ENCODE measurements around the gene CALD1.
A peak's percentile ranks its signal among the peaks of the same experiment; 100 is the strongest.

CALD1 gene

DNA sequence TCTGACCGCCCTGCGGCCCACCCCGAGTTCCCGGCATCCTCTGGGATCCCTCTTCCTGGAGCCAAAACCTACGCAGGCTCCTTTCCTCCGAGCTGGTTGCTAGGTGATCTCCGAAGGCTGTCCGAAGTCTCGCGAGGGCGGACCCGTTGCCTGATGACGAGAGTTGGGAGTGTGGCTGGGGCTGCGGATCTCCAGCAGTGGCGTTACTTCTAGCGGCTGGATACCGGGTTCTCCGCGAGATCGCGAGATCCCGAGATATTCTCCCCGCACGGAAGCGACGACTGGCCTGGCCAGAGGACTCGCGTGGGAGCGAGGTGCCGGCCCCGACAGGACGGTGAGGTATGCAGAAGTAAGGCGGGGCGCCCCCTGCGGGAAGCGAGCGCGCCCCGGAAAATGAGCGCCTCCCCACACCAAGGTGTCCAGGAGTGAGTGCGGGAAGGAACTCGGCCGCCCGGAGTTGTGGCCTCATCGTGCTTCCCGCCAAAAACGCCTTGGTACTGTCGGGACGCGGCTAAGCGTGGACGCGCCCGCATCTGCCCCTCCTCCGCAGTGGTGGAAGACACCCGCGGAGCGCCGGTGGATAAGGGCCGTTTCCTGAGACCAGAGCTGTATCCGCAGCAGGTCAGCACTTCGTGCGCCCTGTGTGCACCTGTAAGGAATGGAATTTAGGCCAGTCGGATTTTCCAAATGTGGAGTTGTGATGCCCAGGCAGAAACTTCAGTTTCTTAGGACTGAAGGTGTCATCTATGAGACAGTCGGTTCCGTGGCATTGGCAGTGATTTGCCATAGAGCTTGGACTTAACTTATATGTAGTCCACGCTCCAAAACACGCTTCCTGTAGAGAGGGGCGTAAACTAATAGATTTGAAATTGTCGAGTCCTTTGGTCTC lies 207.2 kb downstream of the CALD1 start, which contains the start of gene AGBL3:
AGBL3 (plus strand) TSS at position 146 of the 889 bp plus-strand sequence. CDS start 1,426 bp downstream, outside the sequence.
- H3K4me1 ChIP-seq (ENCODE audit: control insufficient read depth, insufficient read depth, low read length) = no peaks in the 10 kb centered on the region
- 1% methylated on average over 70 of the region's 70 CpGs for WGBS, 2 experiments
- no peaks in the 10 kb centered on the region for H3K36me3 ChIP-seq (ENCODE audit: control insufficient read depth, insufficient read depth, low read length)
- no peaks in the 10 kb centered on the region for H3K9me3 ChIP-seq (ENCODE audit: control insufficient read depth, low read length)
- H3K4me3 ChIP-seq (ENCODE audit: insufficient read depth, low read depth, low read length) = peak within 1 kb of the TSS; percentile 80
- H3K27me3 ChIP-seq (ENCODE audit: control insufficient read depth, insufficient read depth, low read length, poor library complexity, severe bottlenecking) = no peaks in the 10 kb centered on the region
- peak within 1 kb of the TSS; percentile 77 for H3K27ac ChIP-seq (ENCODE audit: insufficient read depth, low read depth, low read length, poor library complexity, severe bottlenecking)

DNA sequence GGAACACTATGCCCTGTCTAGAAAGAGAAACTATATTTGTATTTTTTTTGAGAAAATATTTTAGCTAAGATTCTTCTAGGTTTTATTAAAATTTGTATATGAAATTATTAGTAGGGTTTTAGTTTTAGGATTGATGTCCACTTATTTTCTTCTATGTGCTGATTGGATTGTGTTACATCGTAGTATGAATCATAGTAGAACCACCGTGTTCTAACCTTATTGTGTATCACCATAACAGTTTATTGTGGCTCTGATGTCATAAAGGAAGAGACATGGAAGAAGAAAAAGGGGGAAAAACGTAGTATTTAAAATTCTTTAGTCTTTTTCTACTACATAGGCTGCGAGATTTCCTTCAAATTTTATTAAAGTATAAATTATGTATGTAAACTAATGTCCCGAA lies 208.7 kb downstream of the CALD1 start:
- H3K9me3 ChIP-seq (ENCODE audit: control insufficient read depth, low read length) = no peaks in the 10 kb centered on the region
- H3K4me3 ChIP-seq (ENCODE audit: insufficient read depth, low read depth, low read length) = no peak overlapping the region
- no peaks in the 10 kb centered on the region for H3K27me3 ChIP-seq (ENCODE audit: control insufficient read depth, insufficient read depth, low read length, poor library complexity, severe bottlenecking)
- no peaks in the 10 kb centered on the region for H3K4me1 ChIP-seq (ENCODE audit: control insufficient read depth, insufficient read depth, low read length)
- WGBS, 2 experiments = 96 to 100% methylated on average over 1 to 4 of the region's 5 CpGs
- no peak overlapping the region for H3K27ac ChIP-seq (ENCODE audit: insufficient read depth, low read depth, low read length, poor library complexity, severe bottlenecking)
- H3K36me3 ChIP-seq (ENCODE audit: control insufficient read depth, insufficient read depth, low read length) = peaks cover 4% of the 10 kb centered on the region

DNA sequence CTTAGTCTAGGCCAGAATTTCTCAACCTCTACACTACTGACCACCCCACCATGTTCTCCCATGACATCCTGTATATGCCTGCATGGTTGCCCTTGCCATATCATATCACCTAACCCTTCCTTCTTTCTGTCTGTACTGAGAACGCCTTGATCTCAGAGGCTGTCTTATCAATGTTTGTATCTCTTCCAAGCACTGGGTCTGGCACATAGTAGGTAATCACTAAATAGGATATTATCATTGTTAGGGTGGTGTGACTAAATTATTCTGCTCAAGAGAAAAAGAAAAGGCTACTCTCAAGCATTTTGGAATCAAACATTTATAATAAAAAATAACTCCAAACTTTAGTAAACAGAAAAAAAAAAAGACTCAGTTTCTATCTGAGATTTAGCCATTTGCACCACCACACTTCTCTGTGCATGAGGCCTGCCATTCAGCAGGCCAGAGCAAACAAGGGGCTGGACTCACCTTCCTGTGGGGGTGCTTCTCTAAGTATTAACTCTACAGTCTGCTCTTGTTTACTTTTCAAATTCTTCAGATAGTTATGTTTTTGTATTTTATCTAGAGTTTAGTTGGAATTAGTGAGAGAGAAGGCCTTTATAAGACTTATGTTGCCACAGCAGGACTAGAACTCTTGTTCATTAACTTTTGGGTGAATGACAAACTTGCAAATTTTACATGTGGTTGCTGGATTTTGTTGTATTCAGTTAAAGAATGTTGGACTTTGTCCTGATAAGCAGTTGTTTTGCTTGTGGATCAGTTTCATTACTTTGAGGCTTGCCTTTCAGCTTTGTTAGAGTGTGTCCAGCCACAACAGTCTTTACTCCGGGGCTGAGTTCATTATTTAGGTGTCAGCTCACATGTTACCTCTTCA lies 212.3 kb downstream of the CALD1 start:
- WGBS, 2 experiments = 84% methylated on average over 2 of the region's 2 CpGs
- H3K36me3 ChIP-seq (ENCODE audit: control insufficient read depth, insufficient read depth, low read length) = peaks cover 9% of the 10 kb centered on the region
- H3K9me3 ChIP-seq (ENCODE audit: control insufficient read depth, low read length) = no peaks in the 10 kb centered on the region
- no peaks in the 10 kb centered on the region for H3K27me3 ChIP-seq (ENCODE audit: control insufficient read depth, insufficient read depth, low read length, poor library complexity, severe bottlenecking)
- H3K4me3 ChIP-seq (ENCODE audit: insufficient read depth, low read depth, low read length) = no peak overlapping the region
- no peak overlapping the region for H3K27ac ChIP-seq (ENCODE audit: insufficient read depth, low read depth, low read length, poor library complexity, severe bottlenecking)
- H3K4me1 ChIP-seq (ENCODE audit: control insufficient read depth, insufficient read depth, low read length) = no peaks in the 10 kb centered on the region

DNA sequence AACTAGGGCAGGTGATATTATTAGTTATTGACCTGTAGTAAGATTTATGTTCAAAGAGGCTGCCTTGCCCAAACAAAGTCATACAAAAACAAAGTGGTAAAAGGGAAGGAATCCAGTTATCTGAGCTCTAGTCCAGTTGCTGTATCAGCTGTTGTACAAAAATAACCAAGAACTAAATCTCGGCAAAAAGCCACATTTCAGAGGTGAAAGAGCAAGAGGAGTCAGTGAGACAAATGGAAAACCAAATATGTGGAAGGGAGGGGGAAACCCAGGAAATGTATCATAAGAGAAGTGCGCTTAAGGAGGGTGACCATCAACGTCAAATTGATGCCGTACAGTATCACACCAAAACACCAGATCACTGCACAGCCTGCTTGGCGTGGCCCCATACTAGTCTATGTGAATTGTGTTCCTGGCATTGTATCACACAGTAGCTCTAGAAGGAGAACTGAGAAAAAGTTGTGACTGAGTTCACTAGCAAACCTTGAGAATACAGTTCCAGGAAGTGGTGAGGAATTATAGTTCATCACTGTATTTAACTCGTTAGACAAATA lies 213.3 kb downstream of the CALD1 start:
- no peak overlapping the region for H3K4me3 ChIP-seq (ENCODE audit: insufficient read depth, low read depth, low read length)
- H3K36me3 ChIP-seq (ENCODE audit: control insufficient read depth, insufficient read depth, low read length) = peaks cover 9% of the 10 kb centered on the region
- WGBS, 2 experiments = 90 to 97% methylated on average over 6 of the region's 6 CpGs
- no peaks in the 10 kb centered on the region for H3K9me3 ChIP-seq (ENCODE audit: control insufficient read depth, low read length)
- H3K4me1 ChIP-seq (ENCODE audit: control insufficient read depth, insufficient read depth, low read length) = no peaks in the 10 kb centered on the region
- no peak overlapping the region for H3K27ac ChIP-seq (ENCODE audit: insufficient read depth, low read depth, low read length, poor library complexity, severe bottlenecking)
- no peaks in the 10 kb centered on the region for H3K27me3 ChIP-seq (ENCODE audit: control insufficient read depth, insufficient read depth, low read length, poor library complexity, severe bottlenecking)

DNA sequence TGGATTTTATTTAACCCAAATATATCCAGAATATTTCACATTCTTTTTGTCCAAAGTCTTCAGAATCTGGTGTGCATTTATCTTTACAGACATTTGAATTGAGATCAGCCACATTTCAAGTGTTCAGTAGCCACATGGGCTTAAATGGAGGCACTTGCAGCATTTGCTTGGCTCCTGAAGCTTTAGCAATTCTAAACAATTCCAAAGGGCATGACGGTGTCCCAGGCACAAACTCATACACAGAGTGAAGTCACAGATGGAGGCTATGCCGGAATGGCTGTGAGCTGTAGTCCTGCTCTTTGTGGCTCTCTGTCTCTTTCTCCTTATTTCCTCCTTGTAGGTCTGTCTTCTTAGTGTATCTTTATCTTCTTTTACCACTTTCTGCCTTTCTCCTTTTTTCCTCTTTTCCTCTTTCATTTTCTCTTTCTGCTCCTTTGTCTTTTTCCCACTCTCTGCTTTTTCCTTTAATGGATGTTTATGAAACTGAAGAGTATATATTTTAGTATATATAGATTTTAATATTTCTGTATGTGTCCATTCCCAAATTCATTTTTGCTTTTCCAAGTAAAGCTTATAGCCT lies 214.5 kb downstream of the CALD1 start:
- no peak overlapping the region for H3K4me3 ChIP-seq (ENCODE audit: insufficient read depth, low read depth, low read length)
- 91 to 98% methylated on average over 2 of the region's 2 CpGs for WGBS, 2 experiments
- no peaks in the 10 kb centered on the region for H3K4me1 ChIP-seq (ENCODE audit: control insufficient read depth, insufficient read depth, low read length)
- H3K9me3 ChIP-seq (ENCODE audit: control insufficient read depth, low read length) = no peaks in the 10 kb centered on the region
- H3K27ac ChIP-seq (ENCODE audit: insufficient read depth, low read depth, low read length, poor library complexity, severe bottlenecking) = no peak overlapping the region
- H3K27me3 ChIP-seq (ENCODE audit: control insufficient read depth, insufficient read depth, low read length, poor library complexity, severe bottlenecking) = no peaks in the 10 kb centered on the region
- H3K36me3 ChIP-seq (ENCODE audit: control insufficient read depth, insufficient read depth, low read length) = peaks cover 9% of the 10 kb centered on the region

DNA sequence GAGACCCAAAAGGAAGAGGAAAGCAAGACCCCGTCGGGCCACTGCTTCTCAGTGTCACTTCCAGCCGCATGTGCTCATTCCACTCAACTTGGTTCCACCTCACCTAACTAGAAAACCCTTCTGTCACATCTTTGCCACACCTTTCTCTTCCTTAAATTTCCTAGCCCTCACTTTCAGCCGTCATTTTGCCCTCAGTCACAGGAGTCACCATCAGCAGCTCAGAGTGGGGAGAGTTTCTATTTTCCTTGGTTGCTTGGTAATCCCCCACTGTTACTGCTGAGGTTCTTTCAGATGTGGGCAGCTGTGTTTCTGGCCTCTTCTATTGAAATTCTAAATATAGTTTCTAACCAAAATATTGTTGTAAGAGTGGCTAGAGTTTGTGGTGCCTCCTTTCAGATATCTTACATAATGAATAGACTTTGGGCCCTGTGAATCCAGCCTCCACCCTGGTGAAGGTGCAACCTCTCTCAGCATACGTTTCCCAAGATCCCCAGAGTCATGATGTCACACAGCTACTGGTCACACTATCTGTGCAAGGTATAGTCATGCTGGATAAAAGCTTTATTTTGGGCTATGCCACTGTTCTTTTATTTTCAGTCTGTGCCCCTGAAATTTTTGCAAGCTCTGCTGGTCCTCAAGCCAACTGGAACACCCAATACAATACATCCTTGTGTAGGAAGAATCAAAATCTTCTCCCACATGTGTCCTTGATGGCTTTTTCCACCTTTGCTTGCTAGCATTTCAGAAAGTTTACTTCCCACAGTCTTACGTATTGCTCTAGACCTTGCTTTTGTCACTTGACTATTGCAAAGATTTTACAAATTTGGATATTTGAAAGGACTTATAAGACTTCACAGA lies 216.0 kb downstream of the CALD1 start:
- Histone ChIP-seq H3K4me1 (ENCODE audit: control insufficient read depth, insufficient read depth, low read length) (no peaks in the 10 kb centered on the region), H3K36me3 (ENCODE audit: control insufficient read depth, insufficient read depth, low read length) (peaks cover 9% of the 10 kb centered on the region), H3K4me3 (ENCODE audit: insufficient read depth, low read depth, low read length) (no peak overlapping the region), H3K27ac (ENCODE audit: insufficient read depth, low read depth, low read length, poor library complexity, severe bottlenecking) (no peak overlapping the region), H3K27me3 (ENCODE audit: control insufficient read depth, insufficient read depth, low read length, poor library complexity, severe bottlenecking) (no peaks in the 10 kb centered on the region), H3K9me3 (ENCODE audit: control insufficient read depth, low read length) (no peaks in the 10 kb centered on the region)
- 72 to 91% methylated on average over 5 to 6 of the region's 6 CpGs for WGBS, 2 experiments

DNA sequence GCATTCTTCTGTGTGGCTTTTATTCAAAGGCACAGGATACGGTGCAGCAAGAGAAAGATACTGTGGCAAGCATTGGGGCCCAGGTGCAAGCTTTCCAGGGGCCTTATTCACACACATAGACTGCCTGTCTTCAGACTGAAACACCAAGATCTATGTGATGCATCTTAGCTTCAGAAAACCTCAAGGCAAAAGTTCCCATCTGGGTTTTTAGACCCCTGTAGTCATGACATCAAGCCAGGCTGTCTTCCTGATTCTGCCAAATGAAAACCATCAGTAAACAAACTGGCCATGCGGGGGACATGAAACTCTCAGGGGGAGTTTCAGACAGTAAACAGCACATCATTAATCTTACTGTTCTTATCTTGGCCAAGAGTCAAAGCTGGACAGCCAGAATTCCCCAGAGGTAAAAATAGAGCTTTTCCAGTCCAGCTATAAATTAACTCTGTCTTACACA lies 216.7 kb downstream of the CALD1 start:
- Histone ChIP-seq H3K27ac (ENCODE audit: insufficient read depth, low read depth, low read length, poor library complexity, severe bottlenecking) (no peak overlapping the region), H3K36me3 (ENCODE audit: control insufficient read depth, insufficient read depth, low read length) (peaks cover 9% of the 10 kb centered on the region), H3K9me3 (ENCODE audit: control insufficient read depth, low read length) (no peaks in the 10 kb centered on the region), H3K4me3 (ENCODE audit: insufficient read depth, low read depth, low read length) (no peak overlapping the region), H3K4me1 (ENCODE audit: control insufficient read depth, insufficient read depth, low read length) (no peaks in the 10 kb centered on the region), H3K27me3 (ENCODE audit: control insufficient read depth, insufficient read depth, low read length, poor library complexity, severe bottlenecking) (no peaks in the 10 kb centered on the region)
- WGBS, 2 experiments = 90 to 94% methylated on average over 2 of the region's 2 CpGs

DNA sequence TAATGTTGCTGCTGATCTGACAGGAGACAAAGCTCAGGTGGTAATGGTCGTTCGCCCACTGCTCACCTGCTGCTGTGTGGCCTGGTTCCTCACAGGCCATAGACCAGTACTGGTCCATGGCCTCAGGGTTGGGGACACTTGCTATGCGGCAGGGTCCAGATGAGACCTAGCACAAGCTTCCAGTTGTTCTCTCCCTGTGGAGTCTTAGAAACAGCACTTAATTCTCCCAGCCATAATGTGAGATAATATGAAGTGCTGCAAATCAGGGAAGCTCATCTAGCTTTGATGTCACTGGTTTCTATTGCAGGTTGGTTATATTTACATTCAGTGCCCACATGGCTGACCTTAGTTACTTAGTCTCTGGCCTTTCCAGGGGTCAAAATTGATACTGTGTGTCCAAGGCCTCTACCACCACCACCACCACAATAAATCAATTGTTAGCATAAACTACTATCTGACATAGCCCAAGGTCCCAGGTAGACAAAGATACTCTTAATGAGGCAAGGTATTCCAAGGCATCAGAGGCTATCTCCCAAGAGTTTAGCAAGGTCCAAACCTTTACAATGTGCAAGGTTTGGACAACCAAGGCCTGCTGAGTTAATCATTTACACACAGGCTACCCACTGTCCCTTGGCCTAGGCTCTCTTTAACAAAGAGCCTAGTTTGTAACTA lies 217.9 kb downstream of the CALD1 start:
- no peaks in the 10 kb centered on the region for H3K9me3 ChIP-seq (ENCODE audit: control insufficient read depth, low read length)
- H3K27ac ChIP-seq (ENCODE audit: insufficient read depth, low read depth, low read length, poor library complexity, severe bottlenecking) = no peak overlapping the region
- no peaks in the 10 kb centered on the region for H3K27me3 ChIP-seq (ENCODE audit: control insufficient read depth, insufficient read depth, low read length, poor library complexity, severe bottlenecking)
- H3K4me1 ChIP-seq (ENCODE audit: control insufficient read depth, insufficient read depth, low read length) = no peaks in the 10 kb centered on the region
- 94 to 96% methylated on average over 3 of the region's 3 CpGs for WGBS, 2 experiments
- H3K4me3 ChIP-seq (ENCODE audit: insufficient read depth, low read depth, low read length) = no peak overlapping the region
- peaks cover 9% of the 10 kb centered on the region for H3K36me3 ChIP-seq (ENCODE audit: control insufficient read depth, insufficient read depth, low read length)

DNA sequence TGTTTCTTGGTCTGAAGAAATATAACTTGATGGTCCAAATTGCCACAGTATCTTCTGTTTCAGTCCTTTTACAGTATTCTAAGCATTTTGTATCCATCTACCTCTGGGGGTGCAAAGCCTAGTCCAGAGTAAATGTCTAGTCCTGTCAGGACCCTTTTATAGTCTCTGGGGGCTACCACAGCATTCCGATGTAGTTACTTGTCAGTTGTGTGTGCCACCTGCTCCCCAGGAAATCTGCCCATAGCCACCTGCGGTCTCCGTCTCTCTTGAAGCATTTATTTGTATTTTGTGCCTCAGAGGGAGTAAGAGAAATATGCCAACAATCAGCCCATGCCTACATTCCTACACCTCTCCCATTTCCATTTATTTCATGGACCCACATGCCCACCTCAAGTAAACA lies 219.7 kb downstream of the CALD1 start:
- Histone ChIP-seq H3K27me3 (ENCODE audit: control insufficient read depth, insufficient read depth, low read length, poor library complexity, severe bottlenecking) (no peaks in the 10 kb centered on the region), H3K9me3 (ENCODE audit: control insufficient read depth, low read length) (no peaks in the 10 kb centered on the region), H3K4me1 (ENCODE audit: control insufficient read depth, insufficient read depth, low read length) (no peaks in the 10 kb centered on the region), H3K27ac (ENCODE audit: insufficient read depth, low read depth, low read length, poor library complexity, severe bottlenecking) (no peak overlapping the region), H3K4me3 (ENCODE audit: insufficient read depth, low read depth, low read length) (no peak overlapping the region), H3K36me3 (ENCODE audit: control insufficient read depth, insufficient read depth, low read length) (peaks cover 5% of the 10 kb centered on the region)
- WGBS, 2 experiments = 89 to 92% methylated on average over 3 of the region's 3 CpGs

All from ectodermal cell (in vitro differentiated cells).